ENCODE measurements around the gene CHTF18. TPM values are rescaled to one million over a fixed set of nuclear protein-coding genes. Genes with fewer than 3 reads are reported as not detected.

Gene CHTF18
- total and polyA plus RNA-seq, 10 of the 15 experiments (the other 5 are each of a cell fraction or from before 2014, with no cell fraction given): 1.6 to 87.8 (median 19.4) TPM

- BruUV-seq (replicated peaks): no TSS peak
- POLR2A ChIA-PET: no interaction called here
Observed at GRCh38 chr16:772959-773358, 15.5 kb upstream of the CHTF18 start.

More at GRCh38 chr16:772959-773358, 15.5 kb upstream of the CHTF18 start:
- H3K4me1 ChIP-seq (ENCODE audit: control insufficient read depth, insufficient read depth, low read length): no peaks in the 10 kb centered on the region
- TF ChIP-seq CBFB (IDR thresholded peaks at IDR 0.05; ENCODE audit: low read depth): no peak
- TF ChIP-seq NR2C1 (IDR thresholded peaks at IDR 0.05): no peak
- no peak for TF ChIP-seq CHD2 (IDR thresholded peaks at IDR 0.05; ENCODE audit: borderline replicate concordance, low read depth, low read length)
- no peak for TF ChIP-seq SMC3 (IDR thresholded peaks at IDR 0.05; ENCODE audit: borderline replicate concordance, low read length)
- TF ChIP-seq ZSCAN29 (IDR thresholded peaks at IDR 0.05): no peak
- no peak for TF ChIP-seq CEBPZ (IDR thresholded peaks at IDR 0.05; ENCODE audit: low read depth, low read length)
- TF ChIP-seq YBX1 (IDR thresholded peaks at IDR 0.05): no peak
- TF ChIP-seq EP300 (IDR thresholded peaks at IDR 0.05; ENCODE audit: borderline replicate concordance in 1 of 2, control insufficient read depth in 1 of 2, low read depth in 2 of 2, low read length in 2 of 2): no peak
- no peak for TF ChIP-seq HCFC1 (IDR thresholded peaks at IDR 0.05; ENCODE audit: low read length)
- TF ChIP-seq ZZZ3 (IDR thresholded peaks at IDR 0.05; ENCODE audit: control insufficient read depth, insufficient read length, low read depth): no peak
- no peak for TF ChIP-seq TCF12 (IDR thresholded peaks at IDR 0.05; ENCODE audit: low read depth, low read length)
- no peak for TF ChIP-seq SIN3A (IDR thresholded peaks at IDR 0.05; ENCODE audit: low read depth, low read length)
- TF ChIP-seq BACH1 (IDR thresholded peaks at IDR 0.05; ENCODE audit: borderline replicate concordance): no peak
- TF ChIP-seq KAT2A (conservative IDR thresholded peaks at IDR 0.05; ENCODE audit: control insufficient read depth, low read depth, low read length): no peak
- H3K27ac ChIP-seq (ENCODE audit: control insufficient read depth, insufficient read depth): no peak overlapping the region
- H3K4me3 ChIP-seq: no peak overlapping the region
- H3K27me3 ChIP-seq (replicated peaks in 1 of 2; ENCODE audit: control insufficient read depth in 2 of 2, insufficient read depth in 2 of 2, low read length in 1 of 2): no peaks in the 10 kb centered on the region
- intact Hi-C loops (cut with micrococcal nuclease; ENCODE audit: unreplicated experiment) (no loop called here), in situ Hi-C loops (cut with MboI) (no loop called here)
- no peak overlapping the region for H2AFZ ChIP-seq (ENCODE audit: control insufficient read depth, low read depth, low read length)
- RAD21 ChIA-PET (ENCODE audit: unreplicated experiment): no interaction called here
- H3K9me3 ChIP-seq (replicated peaks; ENCODE audit: control insufficient read depth, insufficient read depth, low read length): no peaks in the 10 kb centered on the region
- WGBS (ENCODE audit: insufficient coverage, insufficient replicate concordance, low lambda C conversion rate, missing lambda C conversion rate): 77% methylated on average over 18 of the region's 18 CpGs
- CTCF ChIA-PET: interaction anchor here (0.7 kb wide), 1 partner anchor 105 kb away, joined by 3 read pairs; no protein-coding TSS in a partner anchor
- no peaks in the 10 kb centered on the region for H4K20me1 ChIP-seq (ENCODE audit: control insufficient read depth, insufficient read depth)
- H3K36me3 ChIP-seq (ENCODE audit: control insufficient read depth in 2 of 2, insufficient read depth in 2 of 2, low read length in 1 of 2): no peaks in the 10 kb centered on the region
- SMC1A ChIA-PET (ENCODE audit: uncharacterized antibody, unreplicated experiment): no interaction called here
- H3K4me2 ChIP-seq (ENCODE audit: control insufficient read depth, insufficient read depth): no peak overlapping the region
- no peak for FAIRE-seq
- H3K79me2 ChIP-seq (ENCODE audit: control insufficient read depth, insufficient read depth, low read length): no peaks in the 10 kb centered on the region
- ATAC-seq: no peak
- DNase-seq (ENCODE audit: low read depth, low spot score): no peak
- H3K9ac ChIP-seq (ENCODE audit: control insufficient read depth, insufficient read depth, low read length): no peak overlapping the region

All from GM12878 (cell line).